Ishikawa (cell line): ENCODE results near the gene EGLN3.
A peak's percentile ranks its signal among the peaks of the same experiment; 100 is the strongest.

Source experiments
- CEBPB ChIP-seq: IDR thresholded peaks from 2 replicates; pipeline ENCODE4 v1.6.1; 2012
- CREB1 ChIP-seq: IDR thresholded peaks from 2 replicates; pipeline ENCODE4 v1.6.1; 2012; ENCODE audit warnings: low read depth
- EGR1 ChIP-seq: IDR thresholded peaks from 2 replicates; pipeline ENCODE4 v1.6.1; 2012
- EP300 ChIP-seq: IDR thresholded peaks from 2 replicates; pipeline ENCODE4 v1.6.1; 2012; ENCODE audit warnings: borderline replicate concordance
- FOXM1 ChIP-seq: IDR thresholded peaks from 2 replicates; pipeline ENCODE4 v1.6.1; 2012; ENCODE audit warnings: low read depth, borderline replicate concordance
- MAX ChIP-seq: IDR thresholded peaks from 2 replicates; pipeline ENCODE4 v1.6.1; 2012
- NFIC ChIP-seq: IDR thresholded peaks from 2 replicates; pipeline ENCODE4 v1.6.1; 2012
- RAD21 ChIP-seq: IDR thresholded peaks from 2 replicates; pipeline ENCODE4 v1.6.1; 2012; ENCODE audit warnings: low read depth
- REST ChIP-seq: IDR thresholded peaks from 2 replicates; pipeline ENCODE4 v1.6.1; 2012; ENCODE audit warnings: low read depth, mild to moderate bottlenecking
- TAF1 ChIP-seq: IDR thresholded peaks from 2 replicates; pipeline ENCODE4 v1.6.1; 2012; ENCODE audit warnings: low read depth, mild to moderate bottlenecking
- TCF12 ChIP-seq: IDR thresholded peaks from 2 replicates; pipeline ENCODE4 v1.6.1; 2012; ENCODE audit warnings: low read depth
- TEAD4 ChIP-seq: IDR thresholded peaks from 2 replicates; pipeline ENCODE4 v1.6.1; 2012
- USF1 ChIP-seq: IDR thresholded peaks from 2 replicates; pipeline ENCODE4 v1.6.1; 2012
- YY1 ChIP-seq: IDR thresholded peaks from 2 replicates; pipeline ENCODE4 v1.6.1; 2012; ENCODE audit warnings: low read depth
- ZBTB7A ChIP-seq: IDR thresholded peaks from 2 replicates; pipeline ENCODE4 v1.6.1; 2012; ENCODE audit warnings: low read depth

Gene EGLN3

GRCh38 chr14:33943096-33943883, 7.6 kb downstream of the EGLN3 start:
- TF ChIP-seq TAF1 (no peak), NFIC (peak; percentile 69), REST (no peak)

- TF ChIP-seq REST (no peak), NFIC (no peak), FOXM1 (no peak), USF1 (no peak), EP300 (no peak), CREB1 (no peak), CEBPB (no peak)
Measured at GRCh38 chr14:33941718-33942117, 9.2 kb downstream of the EGLN3 start.

GRCh38 chr14:33940561-33941011, 10.3 kb downstream of the EGLN3 start:
- TF ChIP-seq FOXM1 (no peak), EP300 (no peak), TAF1 (no peak)

GRCh38 chr14:33938131-33938949, 12.5 kb downstream of the EGLN3 start:
- TF ChIP-seq EP300 (no peak), MAX (no peak), NFIC (peak; percentile 87)

GRCh38 chr14:33936391-33936790, 14.5 kb downstream of the EGLN3 start:
- TF ChIP-seq REST (no peak), FOXM1 (no peak), EP300 (no peak), RAD21 (no peak), CEBPB (no peak), YY1 (no peak), TCF12 (no peak), EGR1 (no peak), CREB1 (no peak), TAF1 (no peak), USF1 (no peak), TEAD4 (no peak), NFIC (no peak), ZBTB7A (no peak)
